CD4-positive, alpha-beta T cell treated with Interleukin-15 for 4 hours (primary cell): ENCODE data around the gene KBTBD2.
A peak's percentile ranks its signal among the peaks of the same experiment; 100 is the strongest.
"Not testable (repeated sequence)": the region's sequence is repeated elsewhere in the genome, so short reads cannot be mapped to it uniquely, and the experiment has no call there.

Experiments used
- DNase-seq: peaks from one replicate; pipeline ENCODE4 v3.0.0-alpha.2; 2020; ENCODE audit warnings: low spot score

Gene KBTBD2

GRCh38 chr7:32891043-32891799, at the start of gene KBTBD2:
TSS of gene KBTBD2 (minus strand) at chr7:32891760. CDS start at chr7:32879604, 12,156 bp downstream.
- DNase-seq = peak; percentile 83

GRCh38 chr7:32941181-32941580, 49.6 kb upstream of the KBTBD2 start:
- no peak for DNase-seq

- DNase-seq = no peak
These were observed 46.0 kb upstream of the KBTBD2 start for GRCh38 chr7:32937344-32938174.

GRCh38 chr7:32936689-32937088, 45.1 kb upstream of the KBTBD2 start:
- no peak for DNase-seq

- DNase-seq = no peak
These were observed 44.0 kb upstream of the KBTBD2 start for GRCh38 chr7:32935558-32935957.

- DNase-seq = no peak
These were observed 38.8 kb upstream of the KBTBD2 start for GRCh38 chr7:32930378-32930777.

GRCh38 chr7:32929430-32930143, 38.0 kb upstream of the KBTBD2 start:
- DNase-seq = no peak

GRCh38 chr7:32928785-32929298, 37.3 kb upstream of the KBTBD2 start:
- no peak for DNase-seq

- no peak for DNase-seq
These were observed 30.3 kb upstream of the KBTBD2 start for GRCh38 chr7:32921896-32922295.

- DNase-seq = not testable (repeated sequence)
These were observed 25.4 kb upstream of the KBTBD2 start for GRCh38 chr7:32916994-32917393.

GRCh38 chr7:32916006-32916405, 24.4 kb upstream of the KBTBD2 start:
- no peak for DNase-seq

- no peak for DNase-seq
These were observed 23.5 kb upstream of the KBTBD2 start for GRCh38 chr7:32915041-32915536.

- DNase-seq = no peak
These were observed 22.6 kb upstream of the KBTBD2 start for GRCh38 chr7:32914184-32914583.

- no peak for DNase-seq
These were observed 18.6 kb upstream of the KBTBD2 start for GRCh38 chr7:32910195-32910594.

GRCh38 chr7:32905175-32905662, 13.7 kb upstream of the KBTBD2 start:
- DNase-seq = peak; percentile 98

GRCh38 chr7:32901629-32902028, 10.1 kb upstream of the KBTBD2 start:
- no peak for DNase-seq

- DNase-seq = no peak
These were observed 9.0 kb upstream of the KBTBD2 start for GRCh38 chr7:32900433-32900995.

- DNase-seq = not testable (repeated sequence)
These were observed 5.8 kb upstream of the KBTBD2 start for GRCh38 chr7:32897376-32897775.

- no peak for DNase-seq
These were observed 5.2 kb upstream of the KBTBD2 start for GRCh38 chr7:32896564-32897347.

- DNase-seq = no peak
These were observed 2.6 kb upstream of the KBTBD2 start for GRCh38 chr7:32894171-32894570.

- no peak for DNase-seq
These were observed 2.2 kb upstream of the KBTBD2 start for GRCh38 chr7:32893722-32894121.
